ENCODE data around the gene HMGCL. TPM values are rescaled to one million over a fixed set of nuclear protein-coding genes. Genes with fewer than 3 reads are reported as not detected.

The HMGCL gene
- polyA plus RNA-seq, 3 donors = 17.8 to 26.7 (median 22.1) TPM

GRCh38 chr1:23800400-23801337 lies 24.6 kb downstream of the HMGCL start, which contains the start of gene GALE:
Gene GALE, minus strand, starts transcription at chr1:23800754. Its CDS starts 1,747 bp downstream, at chr1:23799007.
- intact Hi-C loops (cut with micrococcal nuclease) = loop anchor here (2.0 to 10.0 kb wide), 2 partner anchors 22 to 114 kb away; partner anchors contain the start of genes CNR2 (in 1 of the 2) and PITHD1 (in 1 of the 2)
- H3K27me3 Mint-ChIP-seq (ENCODE audit: low read depth in 3 of 3) = peaks cover 0 to 3% (median 3%) of the 10 kb centered on the region in 3 donors
- Histone ChIP-seq H3K4me2 (replicated peaks; ENCODE audit: extremely low read depth, low read length, poor library complexity, severe bottlenecking) (peak within 1 kb of the TSS; percentile 98), H3K27ac (ENCODE audit: low read depth in 1 of 2, low read length in 2 of 2) (peak within 1 kb of the TSS; percentile 67 to 97), H3K36me3 (replicated peaks in 1 of 2; ENCODE audit: control insufficient read depth in 1 of 2, insufficient read depth in 2 of 2, low read length in 2 of 2) (peaks cover 17 to 57% of the 10 kb centered on the region in 2 donors), H3K4me3 (replicated peaks in 1 of 3; ENCODE audit: low read depth in 2 of 3, low read length in 3 of 3) (peak within 1 kb of the TSS; percentile 62 to 88 (median 85)), H4K20me1 (ENCODE audit: insufficient read depth, low read length) (no peaks in the 10 kb centered on the region), H2AFZ (ENCODE audit: insufficient read depth, low read depth, low read length, poor library complexity, severe bottlenecking) (peak within 1 kb of the TSS; percentile 87), H3K9me3 (replicated peaks in 1 of 2; ENCODE audit: control insufficient read depth in 1 of 2, insufficient read depth in 1 of 2, low read length in 2 of 2) (no peaks in the 10 kb centered on the region), H3K79me2 (ENCODE audit: insufficient read depth, low read length) (peaks cover 5% of the 10 kb centered on the region), H3K27me3 (ENCODE audit: control insufficient read depth in 2 of 2, insufficient read depth in 2 of 2, low read length in 2 of 2) (no peaks in the 10 kb centered on the region), H3K9ac (ENCODE audit: insufficient read depth, low read length, poor library complexity, severe bottlenecking) (peak within 1 kb of the TSS; percentile 94), H3K4me1 (ENCODE audit: control insufficient read depth in 1 of 2, insufficient read depth in 2 of 2, low read length in 2 of 2) (peaks cover 43 to 52% of the 10 kb centered on the region in 2 donors)
- peak within 1 kb of the TSS; percentile 91 to 97 (median 93) for H3K27ac Mint-ChIP-seq
- H3K4me1 Mint-ChIP-seq = peaks cover 48% of the 10 kb centered on the region
- peaks cover 43 to 59% of the 10 kb centered on the region in 2 donors for H3K36me3 Mint-ChIP-seq
- no peaks in the 10 kb centered on the region for H3K9me3 Mint-ChIP-seq
- TF ChIP-seq CTCF (IDR thresholded peaks at IDR 0.05) = no peak
- WGBS (ENCODE audit: insufficient coverage) = under 1% methylated on average over 74 of the region's 82 CpGs
- peak; percentile 92 to 97 (median 95) for DNase-seq
- H3K4me3 Mint-ChIP-seq = peak within 1 kb of the TSS; percentile 89 to 95
